Astrocyte (in vitro differentiated cells and primary cell): ENCODE measurements around the gene GLO1.

ENCODE experiments used
- CTCF ChIP-seq: IDR thresholded peaks from 2 replicates; pipeline ENCODE4 v1.5.1; 2011; ENCODE audit warnings: low read depth, mild to moderate bottlenecking, inconsistent platforms, low read length, moderate library complexity; ENCODE audit not compliant: insufficient read depth
- EZH2 ChIP-seq: IDR thresholded peaks from 2 replicates; pipeline ENCODE4 v1.6.1; 2012; ENCODE audit warnings: mild to moderate bottlenecking, low read length, inconsistent platforms; ENCODE audit not compliant: insufficient read depth

- no peak for TF ChIP-seq CTCF
- no peak for TF ChIP-seq EZH2
These were observed 34.0 kb upstream of the GLO1 start for GRCh38 chr6:38736951-38737350.
